H1 (cell line): ENCODE data around the gene PPFIA2. TPM values are rescaled to one million over a fixed set of nuclear protein-coding genes. Genes with fewer than 3 reads are reported as not detected.

Source experiments
- CTCF ChIA-PET: fragments of 300-600 bp; sonication (Branson Sonifier 250); formaldehyde crosslinking; loops from one replicate; lab custom pipeline; 2021; ENCODE audit not compliant: partially characterized antibody; lab: Charles Lee
- POLR2A ChIA-PET: fragments of 300-600 bp; sonication (Branson Sonifier 250); formaldehyde crosslinking; loops from one replicate; lab custom pipeline; 2021; ENCODE audit warnings: inconsistent platforms; ENCODE audit not compliant: partially characterized antibody; lab: Charles Lee
- DNase-seq, 2 experiments: peaks; one replicate each; pipeline versions ENCODE4 v3.0.0 to v3.0.0-alpha.2; 2010 to 2022; ENCODE audit warnings: low spot score in 2 of 2, low read depth in 1 of 2, mixed read lengths in 1 of 2
- FAIRE-seq: peaks from 2 replicates; lab custom pipeline; 2011; peaks lifted over from hg19 to GRCh38; lab: Jason Lieb, UNC
- H2AFZ ChIP-seq: 2 replicates; pipeline ENCODE4 v1.8.1; 2012; ENCODE audit warnings: low read length, inconsistent platforms
- H2AK5ac ChIP-seq: 2 replicates; pipeline ENCODE4 v1.6.1; 2013; ENCODE audit warnings: low read depth, low read length
- H2BK120ac ChIP-seq: replicated peaks from 2 replicates; pipeline ENCODE3; 2013; ENCODE audit warnings: low read depth, low read length, inconsistent platforms
- H2BK12ac ChIP-seq: 2 replicates; pipeline ENCODE4 v1.6.1; 2013; ENCODE audit warnings: low read depth, low read length
- H2BK15ac ChIP-seq: 2 replicates; pipeline ENCODE4 v1.6.1; 2013; ENCODE audit warnings: low read length
- H2BK20ac ChIP-seq: 2 replicates; pipeline ENCODE4 v1.6.1; 2013; ENCODE audit warnings: low read length
- H2BK5ac ChIP-seq: 2 replicates; pipeline ENCODE4 v1.6.1; 2013; ENCODE audit warnings: low read depth, low read length
- H3K14ac ChIP-seq: 2 replicates; pipeline ENCODE4 v1.6.1; 2013; ENCODE audit warnings: inconsistent platforms; ENCODE audit not compliant: insufficient read length
- H3K18ac ChIP-seq: 2 replicates; pipeline ENCODE4 v1.6.1; 2013; ENCODE audit warnings: low read length; ENCODE audit errors: extremely low read depth
- H3K23ac ChIP-seq: 2 replicates; pipeline ENCODE4 v1.6.1; 2013; ENCODE audit warnings: inconsistent platforms; ENCODE audit not compliant: insufficient read length
- H3K23me2 ChIP-seq: 2 replicates; pipeline ENCODE4 v1.6.1; 2013; ENCODE audit warnings: low read depth, low read length
- H3K27ac ChIP-seq: 2 replicates; pipeline ENCODE4 v1.6.1; 2011; ENCODE audit warnings: low read depth, low read length, inconsistent platforms
- H3K27me3 ChIP-seq, 4 experiments: replicated peaks in 1 of 4; 1 replicate in 1 of 4; 2 replicates in 3 of 4; pipeline versions ENCODE4 v1.6.1 to v1.8.1; 2011 to 2013; ENCODE audit warnings: low read length in 3 of 4, mild to moderate bottlenecking in 3 of 4, inconsistent platforms in 2 of 4, mixed read lengths in 2 of 4, moderate library complexity in 1 of 4; ENCODE audit not compliant: control insufficient read depth in 3 of 4, insufficient read depth in 3 of 4; ENCODE audit errors: extremely low read depth in 1 of 4
- H3K36me3 ChIP-seq, 4 experiments: 2 replicates each; pipeline versions ENCODE4 v1.6.1 to v1.8.1; 2011 to 2013; ENCODE audit warnings: mild to moderate bottlenecking in 4 of 4, low read length in 3 of 4, moderate library complexity in 2 of 4, control low read depth in 1 of 4, inconsistent platforms in 1 of 4; ENCODE audit not compliant: insufficient read depth in 4 of 4, control insufficient read depth in 2 of 4
- H3K4ac ChIP-seq: replicated peaks from 2 replicates; pipeline ENCODE3; 2013; ENCODE audit warnings: low read length, low read depth, mixed read lengths, inconsistent platforms; ENCODE audit not compliant: insufficient read length
- H3K4me1 ChIP-seq, 4 experiments: replicated peaks in 1 of 4; 1 replicate in 1 of 4; 2 replicates in 3 of 4; pipeline versions ENCODE4 v1.6.1 to v1.8.1; 2011 to 2013; ENCODE audit warnings: low read length in 3 of 4, inconsistent platforms in 2 of 4, mixed read lengths in 1 of 4; ENCODE audit not compliant: insufficient read depth in 4 of 4, control insufficient read depth in 3 of 4
- H3K4me2 ChIP-seq, 2 experiments: 2 replicates each; pipeline versions ENCODE4 v1.6.1 to v1.8.1; 2011 to 2013; ENCODE audit warnings: low read depth in 2 of 2, low read length in 2 of 2, control low read depth in 1 of 2, inconsistent platforms in 1 of 2, mild to moderate bottlenecking in 1 of 2; ENCODE audit not compliant: insufficient read depth in 1 of 2
- H3K4me3 ChIP-seq, 4 experiments: fragments of 200-600, 300-600 bp in 1 of 4; sonication (generic), shearing (Covaris generic), sonication (Bioruptor Twin) in 1 of 4; 2 replicates each; pipeline versions ENCODE4 v1.5.1 to v1.8.1; 2011 to 2016; ENCODE audit warnings: low read length in 4 of 4, low read depth in 3 of 4, control low read depth in 2 of 4, inconsistent platforms in 2 of 4, mild to moderate bottlenecking in 2 of 4, mixed read lengths in 1 of 4, moderate library complexity in 1 of 4; ENCODE audit not compliant: insufficient read depth in 2 of 4; ENCODE audit errors: extremely low read depth in 1 of 4
- H3K56ac ChIP-seq: replicated peaks from 2 replicates; pipeline ENCODE3; 2013; ENCODE audit warnings: low read depth, mild to moderate bottlenecking, mixed read lengths, low read length, inconsistent platforms; ENCODE audit not compliant: insufficient read length
- H3K79me1 ChIP-seq: 2 replicates; pipeline ENCODE4 v1.6.1; 2013; ENCODE audit warnings: low read depth, low read length, control low read depth
- H3K79me2 ChIP-seq, 2 experiments: 2 replicates each; pipeline versions ENCODE4 v1.6.1 to v1.8.1; 2012 to 2013; ENCODE audit warnings: low read length in 2 of 2, mild to moderate bottlenecking in 2 of 2, inconsistent platforms in 1 of 2; ENCODE audit not compliant: insufficient read depth in 2 of 2, control insufficient read depth in 1 of 2
- H3K9ac ChIP-seq, 4 experiments: replicated peaks in 1 of 4; 1 replicate in 1 of 4; 2 replicates in 3 of 4; pipeline versions ENCODE4 v1.6.1 to v1.8.1; 2011 to 2013; ENCODE audit warnings: low read depth in 3 of 4, low read length in 3 of 4, control low read depth in 2 of 4, mild to moderate bottlenecking in 2 of 4, moderate library complexity in 2 of 4, inconsistent platforms in 1 of 4; ENCODE audit errors: extremely low read depth in 1 of 4
- H3K9me3 ChIP-seq, 2 experiments: 2 replicates each; pipeline versions ENCODE4 v1.6.1 to v1.8.1; 2012 to 2013; ENCODE audit warnings: mild to moderate bottlenecking in 2 of 2, moderate library complexity in 2 of 2, control low read depth in 1 of 2, inconsistent platforms in 1 of 2, low read depth in 1 of 2, low read length in 1 of 2, mixed read lengths in 1 of 2; ENCODE audit not compliant: insufficient read depth in 2 of 2
- H4K20me1 ChIP-seq, 2 experiments: replicated peaks in 1 of 2; 2 replicates each; pipeline versions ENCODE3 to v1.8.1; 2011 to 2013; ENCODE audit warnings: inconsistent platforms in 2 of 2, low read length in 2 of 2, mild to moderate bottlenecking in 1 of 2; ENCODE audit not compliant: insufficient read depth in 2 of 2, control insufficient read depth in 1 of 2
- H4K5ac ChIP-seq: 2 replicates; pipeline ENCODE4 v1.6.1; 2013; ENCODE audit warnings: low read length, low read depth, mixed read lengths, inconsistent platforms; ENCODE audit not compliant: insufficient read length
- H4K8ac ChIP-seq: 2 replicates; pipeline ENCODE4 v1.8.0; 2013; ENCODE audit warnings: mild to moderate bottlenecking, moderate library complexity, low read length, inconsistent platforms; ENCODE audit not compliant: insufficient read depth; ENCODE audit errors: extremely low read depth
- H4K91ac ChIP-seq: replicated peaks from 2 replicates; pipeline ENCODE3; 2013; ENCODE audit warnings: low read length, mixed read lengths, inconsistent platforms; ENCODE audit not compliant: insufficient read length
- CEBPB ChIP-seq: IDR thresholded peaks from 2 replicates; pipeline ENCODE4 v1.6.1; 2012; ENCODE audit warnings: low read depth, low read length
- EGR1 ChIP-seq: IDR thresholded peaks from 2 replicates; pipeline ENCODE4 v1.6.1; 2011; ENCODE audit warnings: low read depth, low read length, borderline replicate concordance
- POLR2AphosphoS5 ChIP-seq: IDR thresholded peaks from 2 replicates; pipeline ENCODE4 v1.6.1; 2011; ENCODE audit warnings: low read depth, low read length
- polyA plus RNA-seq, 7 experiments: library from polyadenylated mRNA; depleted of rRNA in 3 of 7; stranded (reverse) in 5 of 7; unstranded in 2 of 7; fragments of >200 nt in 5 of 7; fragments of 200-250 nt in 2 of 7; gene quantifications; 1 replicate in 5 of 7; 2 replicates in 1 of 7; 4 replicates in 1 of 7; pipeline versions ENCODE4 v1.2.1 to v1.2.3, GENCODE V29; 2011 to 2013; ENCODE audit warnings: missing spikeins in 2 of 7, mixed read lengths in 2 of 7
- total RNA-seq: library from RNA; stranded (reverse); fragmentation: NEBNext Ultra II Directional; extraction: Animal tissue kit (Norgen Biotek cat#: 25700); gene quantifications from 2 replicates; pipeline ENCODE4 v1.2.1, GENCODE V29; 2021

PPFIA2 gene
- total and polyA plus RNA-seq, 2 of the 8 experiments (the other 6 are each of a cell fraction or from before 2014, with no cell fraction given) = 1.2 to 1.8 TPM

GRCh38 chr12:81359736-81360135 lies 399.4 kb downstream of the PPFIA2 start:
- H3K79me2 ChIP-seq = no peaks in the 10 kb centered on the region
- H2BK5ac ChIP-seq = no peak overlapping the region
- no peaks in the 10 kb centered on the region for H3K36me3 ChIP-seq
- H2BK20ac ChIP-seq = no peak overlapping the region
- no peaks in the 10 kb centered on the region for H3K9me3 ChIP-seq
- no peak overlapping the region for H2AFZ ChIP-seq
- H3K4me3 ChIP-seq = no peak overlapping the region
- FAIRE-seq (no peak), DNase-seq (no peak)
- no peak overlapping the region for H3K18ac ChIP-seq
- no peaks in the 10 kb centered on the region for H4K20me1 ChIP-seq
- no peak overlapping the region for H2BK120ac ChIP-seq
- no peak overlapping the region for H3K4me2 ChIP-seq
- H3K9ac ChIP-seq = no peak overlapping the region
- no peak overlapping the region for H2BK12ac ChIP-seq
- H3K4ac ChIP-seq = no peak overlapping the region
- no peak overlapping the region for H2BK15ac ChIP-seq
- no peaks in the 10 kb centered on the region for H3K4me1 ChIP-seq
- no peaks in the 10 kb centered on the region for H3K79me1 ChIP-seq
- H4K91ac ChIP-seq = no peak overlapping the region
- ChIA-PET POLR2A (no interaction called here), CTCF (interaction anchor here (0.6 kb wide), 2 partner anchors 162 to 1358 kb away, joined by 3 read pairs; no protein-coding TSS in a partner anchor)
- H3K27ac ChIP-seq = no peak overlapping the region
- H3K23ac ChIP-seq = no peak overlapping the region
- peaks cover 1% of the 10 kb centered on the region; the same call in 1 of the 2 replicates for H3K23me2 ChIP-seq
- no peak overlapping the region for H3K14ac ChIP-seq
- no peak overlapping the region for H4K5ac ChIP-seq
- no peak overlapping the region for H2AK5ac ChIP-seq
- no peaks in the 10 kb centered on the region for H3K27me3 ChIP-seq
- H4K8ac ChIP-seq = no peak overlapping the region
- no peak overlapping the region for H3K56ac ChIP-seq
- TF ChIP-seq POLR2AphosphoS5 (no peak), CEBPB (no peak), EGR1 (no peak)
